IMR-90 (cell line): ENCODE data around the gene RAB9B. TPM values are rescaled to one million over a fixed set of nuclear protein-coding genes. Genes with fewer than 3 reads are reported as not detected.

Source experiments
- ATAC-seq: fragments of 200-7000 bp; cut with Tn5 transposase; 2 replicates; pipeline ENCODE4 v1.9.1; 2020; ENCODE audit warnings: low read depth, mild to moderate bottlenecking, moderate library complexity
- BruUV-seq: library from RNA; stranded (reverse); fragments of 400-500 nt; replicated peaks from 2 replicates; lab custom pipeline; 2021; lab: Mats Ljungman, UMichigan
- CTCF ChIA-PET: fragments of 300-600 bp; formaldehyde crosslinking; extraction: SDS; loops from one replicate; lab custom pipeline; 2021; ENCODE audit warnings: antibody characterized with exemption; lab: Yijun Ruan, JAX
- POLR2A ChIA-PET: fragments of 300-600 bp; sonication (Branson Sonifier 250); formaldehyde crosslinking; loops from one replicate; lab custom pipeline; 2022; ENCODE audit warnings: antibody characterized with exemption; ENCODE audit not compliant: unreplicated experiment; lab: Charles Lee
- DNase-seq: peaks from one replicate; pipeline ENCODE4 v3.0.0; 2013
- H2AFZ ChIP-seq: replicated peaks from 2 replicates; pipeline ENCODE3; 2013; ENCODE audit warnings: low read length, mild to moderate bottlenecking; ENCODE audit not compliant: poor library complexity
- H2AK5ac ChIP-seq: 2 replicates; pipeline ENCODE4 v1.6.1; 2013; ENCODE audit warnings: low read depth, low read length, inconsistent platforms
- H2AK9ac ChIP-seq: replicated peaks from 2 replicates; pipeline ENCODE3; 2013; ENCODE audit warnings: mild to moderate bottlenecking, low read depth, low read length, moderate library complexity; ENCODE audit not compliant: poor library complexity
- H2BK120ac ChIP-seq: 2 replicates; pipeline ENCODE4 v1.6.1; 2013; ENCODE audit warnings: low read depth, low read length, inconsistent platforms
- H2BK15ac ChIP-seq: 3 replicates; pipeline ENCODE4 v1.6.1; 2013; ENCODE audit warnings: low read depth, low read length, inconsistent platforms
- H2BK20ac ChIP-seq: 2 replicates; pipeline ENCODE4 v1.6.1; 2013; ENCODE audit warnings: low read depth, mild to moderate bottlenecking, inconsistent platforms, low read length, moderate library complexity
- H2BK5ac ChIP-seq: 2 replicates; pipeline ENCODE4 v1.6.1; 2013; ENCODE audit warnings: mild to moderate bottlenecking, low read depth, low read length, inconsistent platforms; ENCODE audit not compliant: poor library complexity, severe bottlenecking
- H3K14ac ChIP-seq: replicated peaks from 2 replicates; pipeline ENCODE4 v1.6.1; 2013; ENCODE audit warnings: low read depth, low read length, inconsistent platforms
- H3K18ac ChIP-seq: 2 replicates; pipeline ENCODE4 v1.6.1; 2013; ENCODE audit warnings: low read depth, low read length, control low read depth
- H3K23ac ChIP-seq: 2 replicates; pipeline ENCODE4 v1.6.1; 2013; ENCODE audit warnings: low read depth, low read length, inconsistent platforms
- H3K27ac ChIP-seq: 2 replicates; pipeline ENCODE4 v1.5.1; 2013; ENCODE audit warnings: mild to moderate bottlenecking, control low read depth, low read length; ENCODE audit not compliant: insufficient read depth
- H3K27me3 ChIP-seq: 2 replicates; pipeline ENCODE4 v1.6.1; 2013; ENCODE audit warnings: low read length; ENCODE audit not compliant: control insufficient read depth, insufficient read depth
- H3K36me3 ChIP-seq: 2 replicates; pipeline ENCODE4 v1.6.1; 2013; ENCODE audit warnings: low read length, mixed read lengths; ENCODE audit not compliant: control insufficient read depth, insufficient read depth
- H3K4ac ChIP-seq: 2 replicates; pipeline ENCODE4 v1.6.1; 2013; ENCODE audit warnings: low read depth, low read length, inconsistent platforms
- H3K4me1 ChIP-seq: 2 replicates; pipeline ENCODE4 v1.6.1; 2013; ENCODE audit warnings: low read length, mixed read lengths; ENCODE audit not compliant: control insufficient read depth, insufficient read depth
- H3K4me2 ChIP-seq: 2 replicates; pipeline ENCODE4 v1.6.1; 2013; ENCODE audit warnings: low read depth, mild to moderate bottlenecking, control low read depth, low read length, moderate library complexity
- H3K4me3 ChIP-seq: 2 replicates; pipeline ENCODE4 v1.5.1; 2013; ENCODE audit warnings: low read depth, mild to moderate bottlenecking, control low read depth, low read length, moderate library complexity; ENCODE audit not compliant: insufficient read depth
- H3K56ac ChIP-seq: 2 replicates; pipeline ENCODE4 v1.6.1; 2013; ENCODE audit warnings: low read length, inconsistent platforms; ENCODE audit not compliant: insufficient read depth; ENCODE audit errors: extremely low read depth
- H3K79me1 ChIP-seq, 2 experiments: 2 replicates each; pipeline ENCODE4 v1.6.1; 2013; ENCODE audit warnings: low read length in 2 of 2, inconsistent platforms in 1 of 2, low read depth in 1 of 2
- H3K9ac ChIP-seq: 2 replicates; pipeline ENCODE4 v1.6.1; 2013; ENCODE audit warnings: low read depth, low read length, control low read depth
- H3K9me1 ChIP-seq: 2 replicates; pipeline ENCODE4 v1.6.1; 2013; ENCODE audit warnings: low read length, inconsistent platforms; ENCODE audit not compliant: insufficient read depth
- H3K9me3 ChIP-seq: 2 replicates; pipeline ENCODE4 v1.6.1; 2013; ENCODE audit warnings: low read length; ENCODE audit not compliant: control insufficient read depth, insufficient read depth
- H4K20me1 ChIP-seq: 2 replicates; pipeline ENCODE4 v1.6.1; 2013; ENCODE audit warnings: low read length, inconsistent platforms; ENCODE audit not compliant: insufficient read depth
- H4K5ac ChIP-seq: 2 replicates; pipeline ENCODE4 v1.6.1; 2013; ENCODE audit warnings: mild to moderate bottlenecking, low read depth, low read length, control low read depth
- H4K8ac ChIP-seq, 2 experiments: 2 replicates each; pipeline ENCODE4 v1.6.1; 2013; ENCODE audit warnings: low read depth in 2 of 2, low read length in 2 of 2, control low read depth in 1 of 2, inconsistent platforms in 1 of 2
- H4K91ac ChIP-seq: 2 replicates; pipeline ENCODE4 v1.6.1; 2013; ENCODE audit warnings: low read depth, low read length, inconsistent platforms; ENCODE audit not compliant: insufficient read depth
- BHLHE40 ChIP-seq: fragments of 150-350 bp; IDR thresholded peaks from 2 replicates; pipeline ENCODE4 v1.6.1; 2016; ENCODE audit warnings: mild to moderate bottlenecking, low read depth, low read length
- dilution Hi-C: fragments of 300-500 bp; cut with HindIII; formaldehyde crosslinking; loops from one replicate; pipeline ENCODE4 v1.14.3; 2018; ENCODE audit warnings: low sequenced_read_pairs; ENCODE audit not compliant: unreplicated experiment
- in situ Hi-C: fragments of 300-500 bp; cut with MboI; formaldehyde crosslinking; loops from 3 replicates; pipeline ENCODE4 v1.14.3; 2019; ENCODE audit warnings: low sequenced_read_pairs, inconsistent platforms, mixed read lengths
- intact Hi-C: fragments of 100-400 bp; cut with micrococcal nuclease; formaldehyde crosslinking; loops from 2 replicates; pipeline ENCODE4 v1.10.0; 2022
- polyA plus RNA-seq, 3 experiments: library from polyadenylated mRNA; depleted of rRNA; stranded (reverse); fragments of >200 nt; gene quantifications; 2 replicates each; pipeline ENCODE4 v1.2.3, GENCODE V29; 2012; ENCODE audit warnings: low replicate concordance in 1 of 3
- total RNA-seq: library from RNA; depleted of rRNA; stranded (reverse); fragments of >200 nt; gene quantifications from 2 replicates; pipeline ENCODE4 v1.2.3, GENCODE V29; 2012

RAB9B gene
- total and polyA plus RNA-seq, 2 of the 4 experiments (the other 2 are of a cell fraction) = 0.58 to 0.90 TPM

DNA sequence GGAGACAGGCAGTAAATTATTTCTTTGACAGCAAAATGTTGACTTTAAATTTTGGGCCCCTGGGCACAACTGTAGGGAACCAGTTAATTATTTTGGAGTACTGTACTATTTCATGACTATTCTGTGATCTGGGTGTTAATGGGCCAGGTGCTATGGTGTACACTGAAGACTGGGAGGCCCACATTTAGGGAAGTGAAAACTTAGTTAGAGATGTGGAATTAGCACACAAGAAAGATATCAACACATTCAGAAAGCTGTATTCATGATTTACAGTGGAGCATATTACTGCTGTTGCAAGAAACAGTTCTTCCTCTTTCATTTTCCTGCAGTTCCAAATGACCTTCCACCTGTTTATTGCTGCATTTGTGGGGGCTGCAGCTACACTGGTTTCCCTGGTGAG lies 43.1 kb downstream of the RAB9B start:
- Histone ChIP-seq H3K23ac (no peak overlapping the region), H3K36me3 (no peaks in the 10 kb centered on the region), H3K9ac (no peak overlapping the region), H2BK20ac (no peak overlapping the region), H3K4ac (no peak overlapping the region), H3K9me1 (0 out of 2 replicates have a peak, but pooled peaks cover 3% of the 10 kb centered on the region), H2BK15ac (no peak overlapping the region), H3K79me1 (no peaks in the 10 kb centered on the region), H4K8ac (no peak overlapping the region), H2AK5ac (no peak overlapping the region), H3K18ac (no peak overlapping the region), H3K4me1 (peaks cover 6% of the 10 kb centered on the region; the same call in 1 of the 2 replicates), H2AFZ (no peak overlapping the region), H2AK9ac (no peak overlapping the region), H4K91ac (no peak overlapping the region), H2BK120ac (no peak overlapping the region), H3K4me3 (no peak overlapping the region), H3K4me2 (no peak overlapping the region), H3K14ac (no peak overlapping the region), H3K27ac (no peak overlapping the region), H4K5ac (no peak overlapping the region), H3K56ac (no peak overlapping the region), H2BK5ac (no peak overlapping the region), H3K27me3 (peaks cover 19% of the 10 kb centered on the region), H4K20me1 (no peaks in the 10 kb centered on the region), H3K9me3 (no peaks in the 10 kb centered on the region)
- no peak for ATAC-seq
- no TSS peak for BruUV-seq
- in situ Hi-C loops (no loop called here), dilution Hi-C loops (no loop called here), intact Hi-C loops (no loop called here)
- ChIA-PET CTCF (no interaction called here), POLR2A (no interaction called here)
- DNase-seq = no peak
- TF ChIP-seq BHLHE40 = no peak
